HG02588 (cell line): ENCODE data around the gene NHP2.

Experiments used
- ATAC-seq: cut with Tn5 transposase; IDR thresholded peaks from one replicate; pipeline ENCODE4 v1.9.1; 2021; ENCODE audit warnings: mild to moderate bottlenecking, moderate library complexity; ENCODE audit not compliant: unreplicated experiment

Gene NHP2

DNA sequence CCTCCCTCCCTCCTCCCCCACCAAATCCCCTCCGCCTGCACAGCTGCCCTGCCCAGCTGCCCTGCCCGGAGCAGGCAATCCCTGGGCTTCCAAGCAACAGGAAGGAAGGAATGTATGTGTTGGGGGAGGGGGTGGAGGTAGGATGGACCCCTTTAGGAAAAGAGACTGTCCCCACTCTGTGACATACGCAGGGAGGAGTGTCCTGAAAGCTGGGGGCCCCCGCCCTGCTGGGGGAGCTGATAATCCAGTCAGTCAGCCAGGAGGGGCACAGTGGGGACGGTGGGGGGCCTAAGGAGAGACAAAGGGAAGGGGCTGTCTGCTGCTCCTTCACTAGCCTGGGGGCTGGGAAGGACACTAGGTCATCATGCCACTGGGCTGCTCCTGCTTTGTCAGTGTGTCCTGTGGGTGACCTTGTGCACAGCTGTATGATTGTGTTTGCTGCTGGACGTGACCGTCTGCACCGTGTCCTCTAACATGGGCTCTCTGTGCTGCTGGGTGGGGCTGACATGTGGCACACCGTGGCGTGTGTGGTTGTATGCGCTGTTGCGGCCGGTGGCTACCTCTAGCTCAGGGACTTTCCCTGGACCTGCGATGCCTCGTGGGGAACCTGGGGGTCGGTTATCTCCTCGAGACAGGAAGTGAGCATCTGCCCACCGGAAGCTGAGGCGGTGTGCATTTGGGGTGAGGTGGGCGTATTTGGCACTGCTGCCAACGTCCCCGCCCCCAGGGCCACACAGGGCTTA is 37.4 kb downstream of the NHP2 start:
- ATAC-seq: peak; percentile 21

DNA sequence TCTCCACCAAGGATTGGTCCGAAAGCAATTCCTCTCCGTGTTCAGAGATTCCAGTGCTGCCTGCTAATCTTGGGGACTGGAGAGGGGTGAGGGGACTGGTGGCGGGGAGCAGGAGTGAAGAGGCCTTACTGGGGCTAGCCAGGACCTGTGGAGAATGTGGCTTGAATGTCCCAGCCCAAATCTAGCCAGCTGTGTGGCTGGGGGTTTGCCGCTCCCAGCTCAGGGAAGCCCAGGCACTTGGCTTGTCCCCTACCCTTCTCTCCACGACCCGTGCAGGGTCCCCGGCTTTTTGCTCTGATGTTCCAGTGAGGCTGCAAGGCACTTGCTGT is 37.9 kb downstream of the NHP2 start:
- ATAC-seq: no peak

DNA sequence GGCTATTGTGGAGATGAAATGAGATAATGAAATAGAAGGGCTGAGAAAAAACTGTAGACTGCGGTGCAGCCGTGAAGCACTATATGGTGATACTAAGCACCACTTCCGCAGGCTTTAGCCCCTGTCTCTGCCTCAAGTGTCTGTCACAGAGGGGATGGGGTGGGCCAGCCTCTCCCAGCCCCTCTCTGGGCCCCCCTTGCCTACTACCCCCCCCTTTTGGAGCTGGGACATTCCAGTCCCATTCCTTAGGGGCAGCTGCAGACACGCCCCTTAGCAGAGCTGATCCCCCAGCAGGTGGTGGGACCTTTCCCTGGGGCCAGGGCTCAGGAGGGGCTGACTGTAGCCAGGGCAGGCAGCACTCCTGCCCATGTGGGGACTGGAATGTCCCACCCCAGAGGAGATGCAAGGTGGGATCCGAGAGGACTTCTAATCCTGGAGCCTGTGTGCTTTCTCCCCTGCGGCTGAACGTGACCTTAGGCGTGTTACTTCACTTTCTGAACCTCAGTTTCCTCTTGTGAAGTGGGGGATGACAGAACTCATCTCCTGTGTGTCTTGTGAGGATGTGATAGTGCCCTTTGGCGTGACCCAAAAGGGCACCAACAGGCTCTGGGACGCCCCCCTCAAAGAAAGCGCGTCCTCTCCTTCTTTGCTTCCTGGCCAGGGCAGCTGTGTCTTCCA is 38.4 kb downstream of the NHP2 start:
- no peak for ATAC-seq

DNA sequence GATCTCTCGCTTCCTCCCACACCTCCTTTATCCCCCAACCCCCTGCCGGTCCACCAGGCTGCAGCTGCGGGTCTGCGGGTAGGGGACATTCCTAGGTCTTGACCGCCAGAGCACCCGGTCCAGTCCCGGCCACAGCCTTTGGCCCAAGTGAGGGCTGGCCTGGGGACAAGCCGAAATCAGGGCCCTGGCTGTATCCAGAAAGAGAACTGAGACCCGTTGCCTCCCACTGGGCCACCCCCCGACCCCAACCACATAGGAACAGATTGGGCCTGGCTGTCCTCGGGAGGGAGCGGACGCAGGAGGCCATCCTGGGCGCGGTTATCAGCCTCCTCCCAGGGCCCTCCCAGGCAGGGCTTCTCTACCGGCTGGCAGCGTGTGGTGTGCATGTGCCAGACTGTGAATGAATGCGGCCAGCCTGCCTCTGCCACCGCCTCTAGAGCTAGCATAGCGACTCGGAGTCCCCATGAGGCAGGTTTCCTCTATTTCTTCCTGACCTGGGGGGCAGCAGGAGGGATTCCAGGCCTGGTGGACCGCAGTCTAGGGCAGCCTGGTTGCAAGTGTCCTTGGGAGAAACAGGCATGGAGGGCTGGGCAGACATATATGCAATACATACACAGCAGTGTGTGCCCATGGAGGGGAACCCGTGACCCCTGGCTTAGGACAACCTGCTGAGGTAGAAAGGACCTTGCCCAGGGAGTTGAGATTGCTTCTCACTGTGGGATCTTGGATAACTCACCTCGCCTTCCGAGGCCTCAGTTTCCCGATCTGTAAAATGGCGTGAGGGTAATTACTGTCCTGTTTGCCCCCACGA is 39.2 kb downstream of the NHP2 start:
- ATAC-seq: no peak

DNA sequence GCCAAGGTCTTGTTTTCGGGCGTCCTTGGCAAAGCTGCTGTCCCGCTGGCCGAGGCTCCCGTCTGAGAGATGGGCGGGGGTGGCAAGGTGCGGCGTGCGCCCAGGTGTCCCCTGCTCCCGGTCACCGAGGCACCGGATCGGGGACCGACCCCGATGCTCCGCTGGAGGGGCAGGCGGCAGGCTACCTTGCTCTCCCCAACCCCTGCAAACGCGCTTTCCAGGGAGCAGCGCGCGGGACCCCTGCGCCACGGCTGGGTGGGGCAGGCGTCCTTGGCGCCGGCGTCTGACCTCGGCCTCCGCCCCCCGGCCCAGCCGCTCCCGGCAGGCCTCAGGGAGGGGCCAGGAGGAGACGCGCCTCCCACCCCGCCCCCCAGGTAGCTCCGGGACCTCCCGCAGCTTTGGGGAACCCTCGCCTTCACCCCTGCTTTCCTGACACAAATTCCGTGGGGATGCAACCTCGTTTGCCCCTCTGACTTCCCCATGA is 39.8 kb downstream of the NHP2 start:
- peak; percentile 19 for ATAC-seq

DNA sequence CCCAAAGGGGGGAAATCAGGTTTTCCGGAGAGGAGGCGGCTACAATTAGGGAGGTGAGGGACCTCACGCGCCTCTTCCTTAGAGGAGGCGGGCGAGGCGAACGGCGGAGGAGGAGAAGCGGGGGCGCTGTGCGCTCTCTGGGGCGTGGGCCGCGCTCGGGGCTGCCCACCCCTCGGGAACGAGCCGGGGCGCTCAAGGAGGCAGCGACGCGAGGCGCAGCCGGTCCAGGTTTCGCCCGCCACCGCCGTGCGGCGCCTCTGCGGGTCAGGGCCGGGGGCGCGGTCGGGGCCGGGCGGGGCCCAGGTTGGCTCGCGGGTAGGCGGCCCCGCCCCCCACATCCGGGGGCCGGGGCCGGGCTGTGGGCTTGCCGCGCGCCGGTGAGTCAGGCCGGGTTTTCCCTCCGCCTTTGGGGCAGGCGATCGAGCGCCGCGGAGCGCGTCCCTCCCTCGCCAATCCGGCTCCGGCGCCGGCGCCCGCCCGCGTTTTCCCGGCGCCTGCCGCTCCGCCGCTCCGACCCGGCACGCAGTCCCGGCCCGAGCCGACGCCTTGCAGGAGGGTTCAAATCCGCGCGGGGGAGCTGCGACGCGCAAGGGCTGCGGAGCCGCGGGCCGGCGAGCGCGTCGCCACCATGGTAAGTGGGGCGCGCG is 40.4 kb downstream of the NHP2 start, which contains the start of gene N4BP3:
N4BP3 (plus strand) TSS at position 392 of the 647 bp plus-strand sequence. CDS start 6,052 bp downstream, outside the sequence.
- peak; percentile 52 for ATAC-seq

DNA sequence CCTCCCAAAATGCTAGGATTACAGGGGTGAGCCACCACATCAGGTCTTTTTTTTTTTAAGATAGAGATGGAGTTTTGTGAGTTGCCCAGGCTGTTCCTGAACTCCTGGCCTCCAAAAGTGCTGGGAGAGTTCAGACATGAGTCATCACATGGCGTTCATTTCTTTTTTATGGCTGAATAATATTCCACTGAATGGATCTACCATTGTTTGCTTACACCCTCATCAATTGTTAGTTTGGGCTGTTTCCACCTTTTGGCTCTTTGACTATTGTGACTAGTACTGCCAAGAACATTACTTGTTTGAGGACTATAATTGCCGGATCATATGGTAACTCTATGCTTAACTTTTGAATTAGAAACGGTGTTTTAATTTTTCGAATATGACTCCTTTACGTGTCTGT is 41.1 kb downstream of the NHP2 start:
- no peak for ATAC-seq

DNA sequence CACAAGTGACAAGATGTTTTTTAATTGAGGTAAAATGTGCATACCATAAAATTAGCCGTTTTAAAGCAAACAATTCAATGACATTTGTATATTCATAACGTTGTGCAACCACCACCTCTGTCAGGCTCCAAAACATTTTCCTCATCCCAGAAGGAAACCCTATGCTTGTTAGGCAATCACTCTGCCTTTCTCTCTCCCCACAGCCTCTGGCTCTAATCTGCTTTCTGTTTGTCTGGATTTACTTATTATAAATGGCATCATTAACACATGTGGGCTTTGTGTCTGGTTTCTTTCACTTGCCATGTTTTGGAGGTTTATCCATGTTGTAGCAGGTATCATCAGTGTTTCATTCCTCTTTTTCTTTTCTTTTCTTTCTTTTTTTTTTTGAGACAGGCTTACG is 41.8 kb downstream of the NHP2 start:
- ATAC-seq: no peak

DNA sequence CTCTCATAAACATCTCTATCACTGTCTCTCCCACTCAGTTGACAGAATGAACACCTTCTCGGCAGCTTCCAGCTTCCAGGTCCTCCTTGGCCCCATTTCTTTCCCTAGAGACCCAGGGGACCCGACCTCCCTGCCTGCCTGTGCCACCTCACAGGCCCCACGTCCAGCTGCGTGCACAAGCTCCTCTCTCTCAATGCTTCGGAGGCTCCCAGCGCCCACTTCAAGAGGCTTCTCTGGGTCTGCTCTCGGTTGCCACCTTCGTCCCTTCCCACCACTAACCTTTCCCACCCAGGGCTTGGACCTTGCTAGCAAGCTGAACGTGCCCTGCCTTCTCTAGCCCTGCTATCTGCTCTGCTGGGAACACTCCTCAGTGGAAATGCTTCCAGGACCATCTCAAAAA is 43.2 kb downstream of the NHP2 start:
- ATAC-seq: no peak

DNA sequence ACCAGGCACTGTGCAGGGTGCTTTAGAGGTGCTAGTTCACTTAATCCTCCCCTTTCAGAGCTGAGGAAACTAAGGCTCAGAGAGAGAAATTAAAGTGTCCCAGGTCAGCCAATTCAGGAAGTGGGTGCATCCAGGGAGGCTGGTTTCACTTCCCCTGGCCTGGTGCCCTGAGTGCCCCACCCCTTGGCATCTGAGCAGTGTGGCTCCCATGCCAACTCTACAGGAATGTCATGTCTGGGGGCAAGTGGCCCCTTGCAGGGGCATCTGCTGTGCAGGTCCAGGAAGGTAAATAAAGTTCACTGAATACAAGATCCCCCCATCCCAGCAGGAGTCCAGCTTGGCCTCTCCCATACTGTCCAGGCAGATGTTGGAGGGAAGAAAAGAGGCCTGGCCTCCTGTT is 44.7 kb downstream of the NHP2 start:
- no peak for ATAC-seq

DNA sequence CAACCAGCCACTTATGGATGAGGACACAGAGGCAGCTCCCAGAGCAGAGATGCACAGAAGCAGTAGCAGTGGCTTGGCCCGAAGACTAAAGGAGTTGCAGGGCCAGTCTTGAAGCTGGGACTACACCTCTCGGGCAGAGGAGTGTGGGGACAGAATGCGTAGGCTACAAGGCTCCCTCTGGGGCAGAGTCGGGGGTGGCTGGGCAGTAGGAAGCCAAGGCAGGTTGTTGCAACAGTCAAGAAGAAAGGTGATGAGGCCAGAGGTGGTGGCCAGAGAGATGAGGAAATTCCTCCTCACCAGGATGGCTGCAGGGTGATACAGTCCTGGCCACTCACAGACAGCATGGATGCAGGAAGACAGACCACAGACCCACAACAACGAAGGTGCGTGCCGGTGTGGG is 45.2 kb downstream of the NHP2 start:
- ATAC-seq: no peak

DNA sequence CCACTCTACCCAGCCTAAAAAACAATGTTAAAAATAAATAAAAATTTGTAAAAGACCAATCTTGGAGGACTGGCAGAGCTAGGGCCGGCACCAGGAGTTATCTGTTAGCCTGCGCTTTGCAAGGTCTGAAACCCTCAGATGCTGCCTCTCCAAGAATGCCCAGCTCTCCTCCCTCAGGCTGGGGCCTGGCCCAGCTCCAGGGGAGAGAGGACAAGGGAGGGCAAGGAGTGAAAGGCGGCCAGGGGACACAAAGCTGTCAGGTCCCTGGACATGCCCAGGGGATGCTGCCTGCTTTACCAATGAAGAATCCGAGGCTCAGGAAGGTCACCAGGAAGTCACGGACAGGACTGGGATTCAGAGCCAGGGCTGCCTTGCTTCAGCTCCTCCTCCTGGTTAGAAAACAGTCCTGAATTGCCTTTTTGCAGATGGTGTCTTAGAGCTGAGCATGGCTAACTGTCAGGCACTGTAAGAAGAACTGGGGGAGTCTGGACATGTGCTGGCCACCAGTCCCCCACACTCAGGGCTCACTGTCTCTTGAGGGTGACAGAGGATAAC is 45.9 kb downstream of the NHP2 start:
- ATAC-seq: no peak

DNA sequence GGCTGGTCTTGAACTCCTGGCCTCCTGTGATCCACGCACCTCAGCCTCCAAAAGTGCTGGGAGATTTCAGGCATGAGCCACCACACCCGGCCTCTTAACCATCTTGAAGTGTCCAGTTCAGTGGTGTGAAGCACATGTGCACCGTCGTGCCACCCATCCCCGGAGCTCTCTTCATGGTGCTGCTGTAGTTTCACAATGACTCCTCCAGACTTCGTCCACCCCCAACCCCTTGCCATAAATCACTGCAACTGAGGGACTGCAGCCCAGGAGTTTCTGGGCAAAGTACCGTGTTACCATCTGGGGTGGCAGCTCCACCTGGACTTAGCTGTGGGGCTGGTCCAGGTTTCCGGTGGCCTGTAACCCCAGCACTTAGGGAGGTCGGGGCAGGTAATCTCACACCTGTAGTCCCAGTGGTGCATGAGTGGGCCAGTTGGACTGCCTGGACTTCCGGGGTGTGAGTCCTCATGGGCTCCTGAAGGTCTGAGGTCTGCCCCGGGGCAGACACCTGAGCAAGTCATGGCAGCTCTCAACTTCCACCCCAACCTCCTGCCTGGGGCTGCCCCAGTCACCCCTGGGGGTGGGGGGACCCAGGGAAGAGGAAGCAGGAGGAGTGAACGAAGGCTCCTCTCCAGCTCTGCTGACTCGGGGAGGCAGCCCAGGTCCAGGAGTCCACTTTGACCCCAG is 47.0 kb downstream of the NHP2 start:
- peak; percentile 55 for ATAC-seq

DNA sequence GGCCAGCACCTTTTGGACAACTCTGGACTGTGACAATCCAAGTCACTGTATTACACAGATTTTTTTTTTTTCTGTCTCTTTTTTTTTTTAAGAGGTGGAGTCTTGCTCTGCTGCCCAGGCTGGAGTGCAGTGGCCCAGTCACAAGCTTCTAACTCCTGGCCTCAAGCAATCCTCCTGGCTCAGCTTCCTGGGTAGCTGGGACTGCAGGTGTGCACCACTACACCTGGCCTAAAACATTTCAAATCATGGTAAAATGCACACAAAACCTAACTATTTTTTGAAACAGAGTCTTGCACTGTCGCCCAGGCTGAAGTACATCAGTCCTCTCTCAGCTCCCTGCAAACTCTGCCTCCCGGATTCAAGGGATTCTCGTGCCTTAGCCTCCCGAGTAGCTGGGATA is 47.6 kb downstream of the NHP2 start:
- ATAC-seq: no peak

DNA sequence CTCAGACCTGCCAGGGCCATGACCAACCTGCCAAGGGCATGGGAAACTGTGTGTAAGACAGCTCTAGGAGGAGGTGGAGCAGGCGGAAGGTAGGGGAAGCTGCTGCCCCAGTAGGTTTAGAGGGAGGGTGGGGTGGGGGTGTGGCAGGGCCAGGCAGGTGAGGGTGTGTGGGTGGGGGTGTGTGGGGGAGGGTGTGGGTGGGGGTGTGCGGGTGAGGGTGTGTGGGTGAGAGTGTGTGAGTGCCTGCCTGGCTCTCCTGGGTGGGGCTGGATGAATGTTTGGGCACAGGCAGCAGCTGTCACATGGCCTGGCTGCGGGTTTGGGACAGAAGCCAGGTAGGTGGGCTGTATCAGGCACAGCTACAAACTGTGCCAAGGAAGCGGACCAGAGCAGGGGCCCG is 49.2 kb downstream of the NHP2 start:
- ATAC-seq: no peak

DNA sequence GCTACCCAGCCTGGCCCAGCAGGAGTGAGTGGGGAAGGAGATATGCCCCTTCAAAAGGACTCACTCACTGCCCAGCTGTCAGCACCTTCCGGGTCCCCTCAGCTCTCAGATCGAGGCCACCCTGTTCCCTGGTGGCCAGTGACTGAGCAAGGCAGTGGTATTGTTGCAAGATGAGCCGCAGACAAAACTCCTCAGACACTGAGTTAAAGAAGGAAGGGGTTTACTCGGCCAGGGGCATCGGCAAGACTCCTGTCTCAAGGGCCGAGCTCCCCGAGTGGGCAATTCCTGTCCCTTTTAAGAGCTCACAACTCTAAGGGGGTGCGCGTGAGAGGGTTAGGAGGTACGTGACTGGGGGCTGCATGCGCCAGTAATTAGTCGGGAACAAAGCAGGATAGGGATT is 50.1 kb downstream of the NHP2 start:
- no peak for ATAC-seq
